ENCODE results near the gene PPP1R9B. TPM values are rescaled to one million over a fixed set of nuclear protein-coding genes. Genes with fewer than 3 reads are reported as not detected.

PPP1R9B gene
- total RNA-seq, 2 donors from 2014 or later = 36.2 to 79.7 TPM

GRCh38 chr17:50107790-50108414 lies 42.6 kb downstream of the PPP1R9B start:
- DNase-seq (ENCODE audit: low spot score) = no peak
- no peaks in the 10 kb centered on the region for H3K27me3 ChIP-seq (replicated peaks; ENCODE audit: insufficient read depth)
- no peaks in the 10 kb centered on the region for H3K4me1 ChIP-seq (replicated peaks)
- H3K4me3 ChIP-seq = no peak overlapping the region
- H3K9me3 ChIP-seq = no peaks in the 10 kb centered on the region
- no peaks in the 10 kb centered on the region for H3K36me3 ChIP-seq
- no peak overlapping the region for H3K27ac ChIP-seq
- TF ChIP-seq POLR2AphosphoS5 (IDR thresholded peaks at IDR 0.05) (no peak), POLR2A (IDR thresholded peaks at IDR 0.05) (no peak)
- TF ChIP-seq, protein P1, sequence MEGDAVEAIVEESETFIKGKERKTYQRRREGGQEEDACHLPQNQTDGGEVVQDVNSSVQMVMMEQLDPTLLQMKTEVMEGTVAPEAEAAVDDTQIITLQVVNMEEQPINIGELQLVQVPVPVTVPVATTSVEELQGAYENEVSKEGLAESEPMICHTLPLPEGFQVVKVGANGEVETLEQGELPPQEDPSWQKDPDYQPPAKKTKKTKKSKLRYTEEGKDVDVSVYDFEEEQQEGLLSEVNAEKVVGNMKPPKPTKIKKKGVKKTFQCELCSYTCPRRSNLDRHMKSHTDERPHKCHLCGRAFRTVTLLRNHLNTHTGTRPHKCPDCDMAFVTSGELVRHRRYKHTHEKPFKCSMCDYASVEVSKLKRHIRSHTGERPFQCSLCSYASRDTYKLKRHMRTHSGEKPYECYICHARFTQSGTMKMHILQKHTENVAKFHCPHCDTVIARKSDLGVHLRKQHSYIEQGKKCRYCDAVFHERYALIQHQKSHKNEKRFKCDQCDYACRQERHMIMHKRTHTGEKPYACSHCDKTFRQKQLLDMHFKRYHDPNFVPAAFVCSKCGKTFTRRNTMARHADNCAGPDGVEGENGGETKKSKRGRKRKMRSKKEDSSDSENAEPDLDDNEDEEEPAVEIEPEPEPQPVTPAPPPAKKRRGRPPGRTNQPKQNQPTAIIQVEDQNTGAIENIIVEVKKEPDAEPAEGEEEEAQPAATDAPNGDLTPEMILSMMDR (IDR thresholded peaks at IDR 0.05) = no peak
- intact Hi-C loops (cut with DNase I) = no loop called here
- WGBS = 83% methylated on average over 9 of the region's 10 CpGs

DNA sequence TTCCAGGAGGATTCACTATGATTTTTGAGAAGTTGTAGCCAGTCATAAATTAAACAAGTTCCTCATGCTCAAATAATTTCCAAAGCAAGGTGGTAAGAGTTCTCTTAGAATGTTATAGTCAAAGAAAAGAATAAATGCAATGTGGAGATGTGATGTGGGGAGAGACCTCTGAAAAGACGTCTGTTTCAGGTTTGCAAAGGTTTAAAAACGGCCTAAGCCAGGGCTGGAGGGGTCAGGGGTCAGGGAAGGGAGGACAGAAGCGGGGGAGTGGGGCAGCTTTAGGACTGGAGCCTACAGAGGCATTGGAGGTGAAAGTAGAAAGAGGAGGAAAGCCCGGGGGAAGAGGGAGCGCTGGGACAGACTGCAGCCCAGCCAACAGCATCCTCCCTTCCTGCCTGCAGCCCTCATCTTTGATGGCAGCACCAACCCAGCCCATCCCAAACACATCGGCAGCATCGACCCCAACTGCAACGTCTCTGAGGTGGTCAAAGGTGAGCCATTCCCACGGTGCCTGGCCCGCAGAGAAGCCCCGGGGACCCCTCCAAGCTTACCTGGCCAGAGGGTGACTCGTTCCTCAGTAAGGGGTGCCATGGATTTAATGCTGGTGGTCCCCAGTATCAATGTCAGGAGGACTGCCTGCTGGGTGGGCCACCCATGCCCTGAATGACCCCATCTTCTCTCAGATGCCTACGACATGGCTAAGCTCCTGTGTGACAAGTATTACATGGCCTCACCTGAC lies 43.9 kb downstream of the PPP1R9B start:
- WGBS = 70% methylated on average over 13 of the region's 13 CpGs
- Histone ChIP-seq H3K27me3 (replicated peaks; ENCODE audit: insufficient read depth) (no peaks in the 10 kb centered on the region), H3K4me1 (replicated peaks) (no peaks in the 10 kb centered on the region), H3K36me3 (no peaks in the 10 kb centered on the region), H3K4me3 (no peak overlapping the region), H3K9me3 (no peaks in the 10 kb centered on the region), H3K27ac (no peak overlapping the region)
- intact Hi-C loops (cut with DNase I) = no loop called here
- TF ChIP-seq POLR2A (IDR thresholded peaks at IDR 0.05) (no peak), POLR2AphosphoS5 (IDR thresholded peaks at IDR 0.05) (no peak)
- TF ChIP-seq, protein P1 (IDR thresholded peaks at IDR 0.05) = no peak
- no peak for DNase-seq (ENCODE audit: low spot score)

GRCh38 chr17:50105811-50106210 lies 44.7 kb downstream of the PPP1R9B start:
- no peak for DNase-seq (ENCODE audit: low spot score)
- no peak overlapping the region for H3K27ac ChIP-seq
- H3K4me1 ChIP-seq (replicated peaks) = no peaks in the 10 kb centered on the region
- intact Hi-C loops (cut with DNase I) = no loop called here
- H3K27me3 ChIP-seq (replicated peaks; ENCODE audit: insufficient read depth) = no peaks in the 10 kb centered on the region
- H3K36me3 ChIP-seq = no peaks in the 10 kb centered on the region
- no peak for TF ChIP-seq POLR2AphosphoS5 (IDR thresholded peaks at IDR 0.05)
- TF ChIP-seq, protein P1 (IDR thresholded peaks at IDR 0.05) = no peak
- no peak for TF ChIP-seq POLR2A (IDR thresholded peaks at IDR 0.05)
- WGBS = 92% methylated on average over 21 of the region's 21 CpGs
- H3K9me3 ChIP-seq = no peaks in the 10 kb centered on the region
- H3K4me3 ChIP-seq = no peak overlapping the region

DNA sequence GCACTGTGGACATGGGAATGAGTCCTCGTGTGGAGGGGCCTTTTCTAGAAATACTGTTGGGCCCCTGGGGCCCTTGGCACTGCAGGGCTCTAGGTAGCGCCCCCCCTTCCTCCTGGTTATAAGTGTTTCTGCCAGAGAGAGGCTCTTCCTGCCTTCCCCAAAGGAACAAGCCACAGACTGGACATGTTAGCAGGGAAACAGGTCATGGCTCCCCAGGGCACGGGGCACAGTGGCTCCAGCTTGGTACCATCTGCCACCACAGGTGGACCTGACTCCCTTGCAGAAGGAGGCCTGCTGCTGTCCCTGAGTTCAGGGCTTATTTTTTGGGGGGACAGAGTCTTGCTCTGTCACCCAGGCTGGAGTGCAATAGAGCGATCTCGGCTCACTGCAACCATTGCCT lies 46.5 kb downstream of the PPP1R9B start:
- Histone ChIP-seq H3K27me3 (replicated peaks; ENCODE audit: insufficient read depth) (no peaks in the 10 kb centered on the region), H3K27ac (no peak overlapping the region), H3K4me3 (no peak overlapping the region), H3K4me1 (replicated peaks) (no peaks in the 10 kb centered on the region), H3K9me3 (no peaks in the 10 kb centered on the region), H3K36me3 (no peaks in the 10 kb centered on the region)
- TF ChIP-seq, protein P1 (IDR thresholded peaks at IDR 0.05) = no peak
- no peak for TF ChIP-seq POLR2A (IDR thresholded peaks at IDR 0.05)
- no peak for TF ChIP-seq POLR2AphosphoS5 (IDR thresholded peaks at IDR 0.05)
- intact Hi-C loops (cut with DNase I) = no loop called here
- whole genome bisulfite sequencing = 91% methylated on average over 5 of the region's 5 CpGs
- no peak for DNase-seq (ENCODE audit: low spot score)

DNA sequence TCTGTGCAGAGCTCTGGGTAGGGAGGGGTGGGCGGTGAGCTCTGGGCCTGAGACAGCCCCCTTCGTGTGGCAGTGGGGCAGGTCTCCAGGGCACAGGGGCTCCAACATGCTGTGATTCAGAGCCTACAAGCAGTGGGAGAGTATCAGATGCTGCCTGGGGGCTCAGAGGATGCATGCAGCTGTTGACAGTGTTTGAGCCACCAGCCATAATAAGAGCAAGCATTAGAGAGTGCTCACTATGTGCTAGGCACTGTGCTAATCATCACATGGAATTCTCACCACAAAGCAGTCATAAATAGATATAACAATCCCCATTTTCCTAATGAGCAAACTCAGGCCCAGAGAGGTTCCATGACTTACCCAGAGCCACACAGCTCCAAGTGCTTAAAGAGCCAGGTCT lies 47.2 kb downstream of the PPP1R9B start:
- Histone ChIP-seq H3K27ac (no peak overlapping the region), H3K4me1 (replicated peaks) (no peaks in the 10 kb centered on the region), H3K36me3 (no peaks in the 10 kb centered on the region), H3K9me3 (no peaks in the 10 kb centered on the region), H3K4me3 (no peak overlapping the region), H3K27me3 (replicated peaks; ENCODE audit: insufficient read depth) (no peaks in the 10 kb centered on the region)
- TF ChIP-seq POLR2AphosphoS5 (IDR thresholded peaks at IDR 0.05) = no peak
- TF ChIP-seq, protein P1 (IDR thresholded peaks at IDR 0.05) = no peak
- intact Hi-C loops (cut with DNase I) = no loop called here
- WGBS = 83% methylated on average over 2 of the region's 2 CpGs
- no peak for DNase-seq (ENCODE audit: low spot score)

Data from prostate gland (tissue), 2 donors.